Measurements from ENCODE around the gene E2F1.
"Not testable (repeated sequence)": the region's sequence is repeated elsewhere in the genome, so short reads cannot be mapped to it uniquely, and the experiment has no call there.

The E2F1 gene

DNA sequence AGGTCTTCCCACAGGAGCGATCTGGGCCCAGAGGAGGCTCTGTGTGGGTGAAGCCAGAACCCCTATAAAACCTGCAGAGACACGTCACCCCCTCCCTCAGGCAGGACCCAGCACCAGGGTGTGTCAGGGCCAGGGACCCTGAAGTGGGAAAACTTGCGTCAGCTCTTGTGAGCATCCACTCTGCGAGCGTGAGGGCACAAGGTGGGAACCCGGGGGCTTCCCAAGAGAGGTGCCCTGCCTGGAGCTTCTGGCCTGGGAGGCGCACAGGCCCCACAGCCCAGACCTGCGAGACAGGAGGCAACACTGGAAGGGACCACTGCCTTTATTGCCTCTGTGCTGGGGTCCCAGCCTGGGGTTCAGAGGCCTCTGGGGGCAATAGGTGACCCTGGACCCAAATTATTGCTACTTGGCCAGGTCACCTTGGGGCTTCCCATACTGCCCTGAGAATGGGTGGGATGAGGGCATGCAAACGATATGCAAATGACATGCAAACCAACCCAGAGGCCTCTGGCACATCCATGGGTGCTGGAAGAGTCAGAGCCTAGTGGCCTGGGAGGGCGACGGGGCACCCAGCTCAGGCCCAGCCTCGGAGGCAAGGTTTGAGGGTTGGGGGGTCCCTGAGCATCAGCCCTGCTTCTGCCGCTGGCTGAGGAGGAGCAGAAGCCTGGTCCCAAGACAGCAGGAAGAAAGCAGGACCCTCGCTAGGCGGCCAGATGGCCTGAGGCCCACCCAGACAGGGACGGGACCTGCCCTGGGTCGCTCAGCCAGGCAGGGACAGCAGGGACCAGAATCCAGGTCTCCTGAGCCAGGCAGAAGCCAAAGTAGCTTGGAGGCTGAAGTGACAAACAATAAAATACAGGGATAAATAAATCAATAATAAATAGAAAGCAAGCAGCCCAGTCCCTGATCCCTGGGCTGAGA is 29.1 kb downstream of the E2F1 start:
- DNase-seq: no peak

GRCh38 chr20:33656010-33656782 is 30.0 kb downstream of the E2F1 start:
- DNase-seq: no peak

GRCh38 chr20:33655164-33655563 is 31.0 kb downstream of the E2F1 start:
- DNase-seq: no peak

GRCh38 chr20:33654680-33655161 is 31.5 kb downstream of the E2F1 start:
- no peak for DNase-seq

DNA sequence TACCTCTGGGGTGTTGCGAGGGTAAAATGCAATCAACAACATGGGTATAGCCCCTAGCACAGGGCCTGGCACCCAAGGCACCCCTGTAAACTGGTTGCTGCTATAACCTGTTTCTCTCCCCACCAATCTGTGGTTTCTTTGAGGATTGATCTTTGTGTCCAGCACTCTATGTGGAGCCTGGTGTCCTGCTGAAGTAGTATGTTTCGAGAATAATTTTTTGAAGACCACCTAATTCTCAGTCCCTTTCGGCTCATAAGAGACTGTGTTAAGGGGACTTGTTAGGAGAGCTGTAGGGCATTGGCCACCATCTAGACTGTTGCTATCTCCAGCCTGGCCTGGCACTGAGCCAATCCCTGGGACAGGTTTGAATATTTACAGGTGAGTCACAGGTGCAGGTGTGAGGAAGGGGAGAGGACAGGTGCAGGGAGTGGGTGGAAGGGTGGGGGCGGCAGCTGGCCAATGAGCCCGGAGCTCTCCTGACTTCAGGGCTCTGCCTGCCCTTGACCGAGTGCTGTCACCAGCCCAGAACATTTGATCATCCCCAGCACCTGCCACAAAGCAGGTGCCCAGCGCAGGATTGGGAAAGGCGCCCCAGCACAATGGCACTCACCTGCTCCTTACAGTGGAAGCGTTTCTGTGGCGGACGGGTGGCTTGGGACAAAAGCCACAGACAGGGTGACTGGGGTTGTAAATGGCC is 32.1 kb downstream of the E2F1 start:
- no peak for DNase-seq

DNA sequence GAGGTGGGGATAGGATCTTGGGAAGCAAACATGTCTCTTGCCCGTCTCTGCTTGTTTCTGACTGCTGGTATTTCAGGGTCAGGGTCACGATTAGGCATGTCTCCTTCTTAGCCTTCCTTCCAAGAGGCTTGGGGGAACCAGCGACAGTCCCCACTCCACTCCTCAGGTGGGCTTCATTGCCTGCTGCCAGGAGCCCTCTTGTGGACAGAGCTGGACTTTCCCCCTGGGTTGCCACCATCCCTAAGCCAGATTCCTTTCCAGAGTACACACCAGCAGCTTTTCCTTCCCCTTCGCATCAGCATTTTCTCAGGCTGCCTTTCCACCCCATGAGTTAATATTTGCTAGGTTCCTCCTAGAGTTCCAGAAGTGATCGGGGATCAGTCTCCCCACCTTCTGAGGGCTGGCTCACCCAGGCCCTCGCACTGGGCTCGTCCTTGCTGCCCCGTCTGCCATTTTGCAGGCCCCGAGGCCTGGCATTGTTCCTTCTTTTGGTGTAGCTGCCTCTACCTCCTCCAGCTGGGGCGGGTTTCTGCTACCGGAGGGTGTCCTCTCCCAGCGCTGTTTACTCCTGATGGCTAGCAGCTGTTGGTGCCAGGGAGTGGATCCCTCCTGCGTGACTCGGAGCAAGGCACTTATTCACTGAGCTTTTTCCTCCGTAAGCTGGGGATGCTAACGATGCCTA is 32.8 kb downstream of the E2F1 start:
- DNase-seq: peak; percentile 43

- DNase-seq: no peak
These were observed 34.6 kb downstream of the E2F1 start for GRCh38 chr20:33651562-33652048.

DNA sequence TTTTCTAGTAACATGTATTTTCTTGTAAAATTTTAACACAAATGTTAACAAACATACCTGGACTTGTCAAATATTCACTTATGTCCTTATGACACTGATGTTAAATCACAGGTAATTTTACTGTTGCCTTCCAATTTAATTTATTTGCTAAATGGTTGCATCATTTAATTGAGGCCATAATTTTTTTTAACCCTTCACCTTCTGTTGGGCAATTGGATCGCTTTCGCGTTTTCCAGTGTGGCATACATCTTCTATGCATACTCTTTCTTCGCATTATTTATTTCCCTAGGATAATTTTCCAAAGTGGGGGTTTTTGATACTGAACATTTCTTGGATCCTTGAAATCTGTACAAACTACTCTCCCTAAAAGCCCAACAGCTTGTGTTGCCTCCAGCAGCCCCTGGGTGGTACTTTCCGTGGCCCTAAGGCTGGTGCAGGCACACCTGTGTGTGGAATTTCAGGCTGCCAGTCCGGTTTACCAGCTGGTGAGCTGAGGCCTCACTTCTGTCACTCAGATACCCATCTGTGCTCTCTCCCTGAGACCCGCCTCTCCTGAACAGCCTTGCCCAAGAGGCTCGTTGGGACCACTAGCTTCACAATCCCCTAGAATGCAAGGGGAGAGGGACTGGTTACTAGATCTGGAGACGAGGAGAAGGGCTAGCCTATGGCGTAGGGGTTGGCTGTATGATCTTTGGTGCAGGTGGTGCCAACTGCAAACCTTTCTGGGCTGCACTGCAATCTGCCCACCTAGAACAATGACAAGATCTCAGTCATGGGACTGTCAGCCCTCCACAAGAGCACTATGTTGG is 35.2 kb downstream of the E2F1 start:
- no peak for DNase-seq

- no peak for DNase-seq
These were observed 36.0 kb downstream of the E2F1 start for GRCh38 chr20:33650111-33650752.

GRCh38 chr20:33649201-33649681 is 36.9 kb downstream of the E2F1 start:
- peak; percentile 47 for DNase-seq

GRCh38 chr20:33648396-33649004 is 37.7 kb downstream of the E2F1 start:
- no peak for DNase-seq

DNA sequence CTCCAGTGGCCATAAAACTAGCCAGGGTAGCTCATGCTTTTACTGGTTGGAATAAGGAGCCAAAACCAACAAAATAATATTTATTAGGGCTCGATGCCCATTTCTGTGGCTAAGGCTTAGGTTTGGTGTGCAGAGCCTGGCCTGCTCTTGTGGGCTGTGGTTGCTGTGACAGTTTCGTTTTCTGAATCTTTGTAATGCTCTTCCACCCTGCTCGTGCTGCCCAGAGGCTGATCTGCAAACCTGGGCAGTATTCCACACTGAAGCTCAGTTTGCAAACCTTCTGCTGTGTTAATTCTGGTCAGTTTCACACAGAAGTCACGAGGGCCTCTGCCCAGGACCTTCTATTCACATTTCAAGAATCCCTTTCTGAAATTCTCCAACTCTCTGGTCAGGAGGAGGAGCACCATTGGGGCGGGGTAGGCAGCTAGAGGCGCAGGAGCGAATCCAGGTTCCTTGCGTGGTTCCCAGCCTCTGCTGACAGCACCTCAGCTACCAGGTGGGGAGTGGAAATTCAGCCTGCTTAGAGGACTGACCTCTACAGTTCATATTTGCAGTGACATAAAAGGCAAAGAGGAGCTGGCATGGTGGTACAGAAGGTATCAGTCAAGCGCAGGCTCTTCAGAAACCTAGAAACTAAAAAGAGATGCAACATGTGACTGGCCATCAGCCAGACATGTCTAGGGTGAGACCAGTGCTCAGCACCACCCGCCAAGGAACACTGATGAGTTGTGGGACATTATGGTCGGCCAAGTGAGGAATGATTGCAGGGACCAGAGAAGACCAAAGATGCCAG is 38.4 kb downstream of the E2F1 start:
- DNase-seq: no peak

GRCh38 chr20:33646959-33647602 is 39.1 kb downstream of the E2F1 start:
- not testable (repeated sequence) for DNase-seq

- DNase-seq: no peak
These were observed 40.0 kb downstream of the E2F1 start for GRCh38 chr20:33646191-33646590.

DNA sequence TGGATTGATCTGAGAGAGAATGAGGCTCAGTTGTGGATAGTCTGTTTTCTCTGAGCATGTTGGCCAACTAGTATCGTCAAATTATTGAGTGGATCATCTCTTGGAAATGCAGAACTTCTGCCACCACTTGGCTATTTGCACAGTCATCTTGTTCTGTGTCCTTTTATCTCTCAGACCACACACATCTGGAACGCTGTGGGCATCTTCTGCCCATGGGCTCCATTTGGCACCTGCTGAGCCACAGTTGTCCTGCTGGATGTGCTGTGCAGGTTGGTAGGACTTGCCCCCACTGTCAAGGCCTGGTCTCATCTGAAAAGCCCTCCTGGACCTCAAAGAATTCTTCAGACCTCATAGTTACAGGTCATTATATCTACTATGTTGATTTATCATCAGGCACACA is 40.8 kb downstream of the E2F1 start:
- DNase-seq: no peak

DNA sequence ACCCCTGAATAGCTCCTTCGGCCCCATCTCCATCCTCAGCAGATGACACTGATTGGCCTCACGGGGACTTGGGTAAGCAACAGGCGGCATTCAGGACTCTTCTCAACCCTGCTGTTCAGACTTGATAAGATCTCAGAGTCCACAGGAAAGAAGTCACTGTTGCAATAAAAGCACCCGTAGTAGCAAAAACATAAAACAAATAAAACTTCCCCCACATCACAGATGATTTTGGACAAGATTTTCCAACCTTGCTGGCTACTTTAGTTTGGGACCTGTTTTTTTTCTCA is 41.2 kb downstream of the E2F1 start:
- no peak for DNase-seq

- no peak for DNase-seq
These were observed 41.7 kb downstream of the E2F1 start for GRCh38 chr20:33644313-33645071.

GRCh38 chr20:33640287-33640686 is 45.9 kb downstream of the E2F1 start:
- DNase-seq: no peak

All from midbrain (tissue), 1 donor.